GM19238 (cell line): ENCODE data around the gene KMT5B.

Experiments used
- DNase-seq: peaks from one replicate; pipeline ENCODE4 v3.0.0; 2011; ENCODE audit warnings: low spot score; ENCODE audit not compliant: insufficient read length

Gene KMT5B

GRCh38 chr11:68120273-68121066 lies 92.6 kb downstream of the KMT5B start:
- peak; percentile 52 for DNase-seq

GRCh38 chr11:68118706-68119448 lies 94.2 kb downstream of the KMT5B start:
- DNase-seq = peak; percentile 52

GRCh38 chr11:68117853-68118470 lies 95.1 kb downstream of the KMT5B start:
- no peak for DNase-seq

- DNase-seq = no peak
Observed at GRCh38 chr11:68116974-68117373, 96.1 kb downstream of the KMT5B start.

GRCh38 chr11:68116126-68116525 lies 97.0 kb downstream of the KMT5B start:
- DNase-seq = no peak

GRCh38 chr11:68115285-68115684 lies 97.8 kb downstream of the KMT5B start:
- no peak for DNase-seq

GRCh38 chr11:68113986-68114385 lies 99.1 kb downstream of the KMT5B start:
- DNase-seq = no peak

GRCh38 chr11:68107689-68108088 lies 105.4 kb downstream of the KMT5B start:
- DNase-seq = no peak

GRCh38 chr11:68106165-68106940 lies 106.7 kb downstream of the KMT5B start:
- DNase-seq = no peak
